ENCODE data around the gene OR13J1.

The OR13J1 gene

DNA sequence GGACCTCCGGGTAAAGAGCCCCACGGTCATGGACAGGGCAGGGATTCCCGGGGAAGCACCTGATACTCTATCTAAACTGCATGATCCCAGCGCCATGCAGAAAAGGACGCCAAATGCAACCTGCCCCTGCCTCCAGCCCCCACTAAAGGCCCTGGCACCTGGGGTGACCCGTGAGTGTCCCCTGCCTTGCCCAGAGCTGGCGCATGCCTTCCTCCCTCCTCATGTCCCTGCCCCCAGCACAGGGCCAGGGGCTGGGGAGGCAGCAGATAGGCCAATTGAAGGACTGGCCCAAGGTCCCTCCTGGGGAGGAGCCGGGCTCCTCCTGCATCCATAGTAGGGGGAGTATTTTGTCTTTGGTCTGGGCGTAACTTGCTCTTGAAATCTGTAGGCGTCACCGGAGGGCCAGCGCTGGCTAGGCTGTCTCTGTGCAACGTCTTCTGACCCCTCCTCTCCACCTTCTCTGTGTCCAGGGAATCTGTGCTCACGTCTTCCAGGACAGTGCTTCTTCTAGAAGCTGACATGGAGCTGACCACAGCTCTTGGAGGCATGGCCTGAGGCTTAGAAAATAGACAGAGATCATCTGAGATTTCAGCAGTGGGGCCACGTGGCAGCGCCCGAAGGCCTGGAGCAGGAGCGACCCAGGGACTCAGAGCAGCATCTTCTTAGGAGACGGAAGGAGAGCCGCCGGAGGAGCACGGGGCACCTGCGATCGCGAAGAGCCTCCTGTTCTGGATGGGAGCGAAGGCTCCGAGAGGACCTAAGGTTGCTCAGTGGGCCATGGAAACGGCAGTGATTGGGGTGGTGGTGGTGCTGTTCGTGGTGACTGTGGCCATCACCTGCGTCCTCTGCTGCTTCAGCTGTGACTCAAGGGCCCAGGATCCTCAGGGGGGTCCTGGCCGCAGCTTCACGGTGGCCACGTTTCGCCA, 39.7 kb upstream of the OR13J1 start:
- Histone ChIP-seq H3K4me3 (ENCODE audit: low read depth, low read length) (no peak overlapping the region), H3K27ac (ENCODE audit: low read depth, low read length) (peak overlapping the region; percentile 99), H3K27me3 (ENCODE audit: insufficient read depth, low read length) (no peaks in the 10 kb centered on the region), H3K36me3 (ENCODE audit: insufficient read depth, low read length) (no peaks in the 10 kb centered on the region), H2AFZ (ENCODE audit: low read length, unreplicated experiment) (no peak overlapping the region), H3K4me1 (ENCODE audit: control insufficient read depth, insufficient read depth, low read length, unreplicated experiment) (peaks cover 61% of the 10 kb centered on the region), H3K79me2 (ENCODE audit: control insufficient read depth, insufficient read depth, low read length, unreplicated experiment) (no peaks in the 10 kb centered on the region)

DNA sequence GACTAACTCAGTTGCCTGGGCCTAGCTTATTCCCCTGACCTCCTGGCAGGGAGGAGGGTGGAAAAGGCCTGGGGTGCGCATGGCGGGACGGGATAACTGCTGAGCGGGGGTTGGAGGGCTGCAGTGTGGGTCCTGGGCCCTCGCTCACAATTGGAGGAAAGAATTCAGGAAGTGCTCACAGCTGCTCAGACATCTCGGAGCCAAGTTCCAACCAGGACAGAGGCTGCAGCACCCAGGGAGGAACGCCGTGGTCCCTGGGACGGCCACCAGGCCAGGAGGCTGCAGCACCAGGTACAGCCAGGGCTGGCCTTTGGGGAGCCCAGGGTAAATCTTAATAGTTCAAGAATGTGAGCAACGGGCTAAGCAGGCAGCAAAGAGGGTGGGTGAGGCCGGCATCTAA, 39.1 kb upstream of the OR13J1 start, which contains the start of gene SPAAR:
TSS of gene SPAAR (plus strand) at position 217 of the 400 bp plus-strand sequence. CDS start 974 bp downstream, outside the sequence.
- Histone ChIP-seq H3K4me1 (ENCODE audit: control insufficient read depth, insufficient read depth, low read length, unreplicated experiment) (peaks cover 68% of the 10 kb centered on the region), H3K27ac (ENCODE audit: low read depth, low read length) (peak within 1 kb of the TSS; percentile 99), H3K36me3 (ENCODE audit: insufficient read depth, low read length) (no peaks in the 10 kb centered on the region), H3K79me2 (ENCODE audit: control insufficient read depth, insufficient read depth, low read length, unreplicated experiment) (no peaks in the 10 kb centered on the region), H2AFZ (ENCODE audit: low read length, unreplicated experiment) (peak within 1 kb of the TSS; percentile 12), H3K4me3 (ENCODE audit: low read depth, low read length) (peak within 1 kb of the TSS; percentile 28), H3K27me3 (ENCODE audit: insufficient read depth, low read length) (no peaks in the 10 kb centered on the region)

DNA sequence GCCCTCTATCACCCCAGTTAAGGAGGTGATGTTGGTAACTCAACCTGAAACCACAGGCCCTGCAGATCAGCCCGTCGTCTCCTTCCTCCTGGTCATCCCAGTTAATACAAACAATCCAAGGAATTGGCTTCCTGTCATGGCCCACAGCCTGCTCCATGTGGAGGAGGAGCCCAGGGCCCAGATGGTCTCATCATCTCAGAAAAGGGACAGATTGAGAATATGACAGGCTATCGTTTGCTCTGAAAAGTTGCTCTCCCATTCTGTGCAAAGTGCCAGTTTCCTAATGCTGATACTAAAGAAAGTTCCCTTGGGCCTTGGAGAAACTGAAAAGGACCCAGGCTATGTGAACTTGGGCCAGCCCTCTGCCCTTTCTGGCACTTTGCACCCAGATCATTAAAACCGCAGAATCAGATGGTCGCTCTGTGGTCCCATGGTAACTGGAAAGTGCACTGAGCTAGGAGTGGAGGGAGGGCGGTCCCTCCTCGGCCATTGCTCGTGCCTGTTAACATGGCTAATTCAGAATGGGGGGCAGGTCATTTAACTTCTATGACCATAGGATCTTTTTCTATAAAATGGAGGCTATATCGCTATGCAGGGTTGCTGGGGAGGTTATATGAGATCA, 38.4 kb upstream of the OR13J1 start:
- H3K36me3 ChIP-seq (ENCODE audit: insufficient read depth, low read length): no peaks in the 10 kb centered on the region
- H3K4me1 ChIP-seq (ENCODE audit: control insufficient read depth, insufficient read depth, low read length, unreplicated experiment): peaks cover 73% of the 10 kb centered on the region
- peak overlapping the region; percentile 28 for H3K4me3 ChIP-seq (ENCODE audit: low read depth, low read length)
- H3K27ac ChIP-seq (ENCODE audit: low read depth, low read length): peak overlapping the region; percentile 99
- no peaks in the 10 kb centered on the region for H3K27me3 ChIP-seq (ENCODE audit: insufficient read depth, low read length)
- H3K79me2 ChIP-seq (ENCODE audit: control insufficient read depth, insufficient read depth, low read length, unreplicated experiment): no peaks in the 10 kb centered on the region
- peak overlapping the region; percentile 12 for H2AFZ ChIP-seq (ENCODE audit: low read length, unreplicated experiment)

DNA sequence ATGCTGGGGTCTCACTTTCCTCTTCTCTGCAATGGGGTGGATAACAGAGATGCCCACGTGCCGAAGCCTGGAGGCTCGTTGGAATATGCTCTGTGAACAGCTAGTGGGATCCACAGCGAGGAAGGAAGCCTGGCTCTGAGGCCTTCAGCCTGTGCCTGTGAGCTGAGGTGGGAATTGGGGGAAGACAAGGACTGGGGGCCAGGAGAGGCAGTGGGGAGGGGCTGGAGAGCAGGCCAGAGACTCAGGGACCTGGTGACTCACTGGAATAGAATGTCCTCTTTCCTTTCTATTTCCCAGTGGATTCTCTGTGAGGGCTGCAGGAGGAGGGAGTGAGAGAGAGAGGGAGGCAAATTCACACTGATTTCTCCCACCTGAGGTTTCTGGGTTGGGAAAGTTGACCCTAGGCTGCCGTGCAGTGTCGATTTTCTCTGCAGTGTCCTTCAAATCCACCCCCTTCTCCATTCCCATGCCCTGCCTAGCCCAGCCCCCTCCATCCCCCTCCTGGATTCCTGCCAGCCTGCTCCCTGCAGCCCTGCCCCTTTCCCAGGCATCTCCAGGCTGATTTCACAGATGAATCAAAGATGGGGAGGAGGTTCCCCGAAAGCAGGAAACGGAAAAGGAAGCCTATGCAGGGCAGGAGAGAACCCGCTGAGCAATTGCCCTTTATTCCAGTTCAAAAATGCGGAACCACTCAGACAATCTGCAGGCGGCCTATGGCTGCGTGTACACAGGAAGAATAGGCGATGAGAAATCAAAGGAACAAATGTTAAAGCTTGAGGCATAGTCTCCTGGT, 37.7 kb upstream of the OR13J1 start:
- Histone ChIP-seq H3K27me3 (ENCODE audit: insufficient read depth, low read length) (no peaks in the 10 kb centered on the region), H3K4me3 (ENCODE audit: low read depth, low read length) (peak overlapping the region; percentile 58), H2AFZ (ENCODE audit: low read length, unreplicated experiment) (peak overlapping the region; percentile 12), H3K4me1 (ENCODE audit: control insufficient read depth, insufficient read depth, low read length, unreplicated experiment) (peaks cover 78% of the 10 kb centered on the region), H3K36me3 (ENCODE audit: insufficient read depth, low read length) (no peaks in the 10 kb centered on the region), H3K79me2 (ENCODE audit: control insufficient read depth, insufficient read depth, low read length, unreplicated experiment) (no peaks in the 10 kb centered on the region), H3K27ac (ENCODE audit: low read depth, low read length) (peak overlapping the region; percentile 99)

DNA sequence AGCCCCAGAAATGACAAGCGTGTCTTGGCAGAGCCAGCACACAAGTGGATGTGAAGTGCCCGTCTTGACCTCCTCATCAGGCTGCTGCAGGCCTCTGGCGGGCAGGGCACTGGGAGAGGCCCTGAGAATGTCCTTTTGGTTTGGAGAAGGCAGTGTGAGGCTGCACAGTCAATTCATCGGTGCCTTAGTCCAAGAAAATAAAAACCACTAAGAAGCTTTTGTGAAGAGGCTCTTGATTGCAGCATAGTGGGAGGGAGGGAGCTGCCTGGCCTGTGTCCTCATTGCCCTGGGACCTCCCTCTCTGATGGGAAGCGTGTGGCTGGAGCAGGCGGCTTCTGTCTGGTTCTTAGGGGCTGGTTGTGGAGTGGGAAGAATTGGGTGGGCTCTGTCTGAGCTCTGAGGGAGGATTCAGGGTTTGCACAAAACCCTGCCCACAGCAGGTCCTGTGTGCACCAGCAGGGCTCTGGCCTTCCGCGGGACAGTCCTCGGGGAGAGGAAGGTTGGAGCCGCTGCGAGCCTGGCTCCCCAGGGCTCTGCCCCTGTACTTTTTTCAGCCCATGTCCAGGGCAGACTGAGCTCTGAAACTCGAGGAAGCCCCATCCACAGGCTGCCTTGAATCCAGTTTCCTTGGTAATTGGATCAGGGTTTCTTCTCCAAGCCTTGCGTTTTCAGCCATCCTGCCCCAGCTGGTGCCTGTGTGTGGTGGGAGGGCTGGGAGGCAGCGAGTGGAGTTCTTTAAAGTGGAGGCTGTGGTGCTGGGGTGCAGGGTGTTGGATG, 36.9 kb upstream of the OR13J1 start:
- Histone ChIP-seq H3K79me2 (ENCODE audit: control insufficient read depth, insufficient read depth, low read length, unreplicated experiment) (no peaks in the 10 kb centered on the region), H2AFZ (ENCODE audit: low read length, unreplicated experiment) (no peak overlapping the region), H3K36me3 (ENCODE audit: insufficient read depth, low read length) (no peaks in the 10 kb centered on the region), H3K27me3 (ENCODE audit: insufficient read depth, low read length) (no peaks in the 10 kb centered on the region), H3K4me1 (ENCODE audit: control insufficient read depth, insufficient read depth, low read length, unreplicated experiment) (peaks cover 83% of the 10 kb centered on the region), H3K4me3 (ENCODE audit: low read depth, low read length) (peak overlapping the region; percentile 58), H3K27ac (ENCODE audit: low read depth, low read length) (peak overlapping the region; percentile 99)

DNA sequence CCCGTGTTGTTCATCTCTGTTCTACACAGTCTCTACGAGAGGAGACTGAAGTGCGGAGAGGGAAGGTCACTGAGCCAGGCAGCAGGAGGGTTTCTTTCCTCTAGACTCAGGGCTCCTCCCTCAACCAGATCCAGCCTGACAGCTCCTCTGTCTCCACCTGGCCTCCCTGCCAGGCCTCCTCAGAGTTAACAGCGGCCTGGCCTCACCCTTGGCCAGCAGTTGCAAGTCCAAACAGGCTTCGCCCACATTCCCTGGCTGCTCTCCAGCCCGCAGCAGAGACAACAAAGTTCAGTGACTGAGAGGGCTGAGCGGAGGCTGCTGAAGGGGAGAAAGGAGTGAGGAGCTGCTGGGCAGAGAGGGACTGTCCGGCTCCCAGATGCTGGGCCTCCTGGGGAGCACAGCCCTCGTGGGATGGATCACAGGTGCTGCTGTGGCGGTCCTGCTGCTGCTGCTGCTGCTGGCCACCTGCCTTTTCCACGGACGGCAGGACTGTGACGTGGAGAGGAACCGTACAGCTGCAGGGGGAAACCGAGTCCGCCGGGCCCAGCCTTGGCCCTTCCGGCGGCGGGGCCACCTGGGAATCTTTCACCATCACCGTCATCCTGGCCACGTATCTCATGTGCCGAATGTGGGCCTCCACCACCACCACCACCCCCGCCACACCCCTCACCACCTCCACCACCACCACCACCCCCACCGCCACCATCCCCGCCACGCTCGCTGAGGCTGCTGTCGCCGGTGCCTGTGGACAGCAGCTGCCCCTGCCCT, 35.9 kb upstream of the OR13J1 start, which contains the start of gene HRCT1:
TSS of gene HRCT1 (plus strand) at position 291 of the 768 bp plus-strand sequence. CDS start at position 377, 86 bp downstream.
- Histone ChIP-seq H3K36me3 (ENCODE audit: insufficient read depth, low read length) (no peaks in the 10 kb centered on the region), H3K4me3 (ENCODE audit: low read depth, low read length) (peak within 1 kb of the TSS; percentile 61), H3K27ac (ENCODE audit: low read depth, low read length) (peak within 1 kb of the TSS; percentile 99), H3K27me3 (ENCODE audit: insufficient read depth, low read length) (no peaks in the 10 kb centered on the region), H3K4me1 (ENCODE audit: control insufficient read depth, insufficient read depth, low read length, unreplicated experiment) (peaks cover 77% of the 10 kb centered on the region), H3K79me2 (ENCODE audit: control insufficient read depth, insufficient read depth, low read length, unreplicated experiment) (no peaks in the 10 kb centered on the region), H2AFZ (ENCODE audit: low read length, unreplicated experiment) (peak within 1 kb of the TSS; percentile 30)

DNA sequence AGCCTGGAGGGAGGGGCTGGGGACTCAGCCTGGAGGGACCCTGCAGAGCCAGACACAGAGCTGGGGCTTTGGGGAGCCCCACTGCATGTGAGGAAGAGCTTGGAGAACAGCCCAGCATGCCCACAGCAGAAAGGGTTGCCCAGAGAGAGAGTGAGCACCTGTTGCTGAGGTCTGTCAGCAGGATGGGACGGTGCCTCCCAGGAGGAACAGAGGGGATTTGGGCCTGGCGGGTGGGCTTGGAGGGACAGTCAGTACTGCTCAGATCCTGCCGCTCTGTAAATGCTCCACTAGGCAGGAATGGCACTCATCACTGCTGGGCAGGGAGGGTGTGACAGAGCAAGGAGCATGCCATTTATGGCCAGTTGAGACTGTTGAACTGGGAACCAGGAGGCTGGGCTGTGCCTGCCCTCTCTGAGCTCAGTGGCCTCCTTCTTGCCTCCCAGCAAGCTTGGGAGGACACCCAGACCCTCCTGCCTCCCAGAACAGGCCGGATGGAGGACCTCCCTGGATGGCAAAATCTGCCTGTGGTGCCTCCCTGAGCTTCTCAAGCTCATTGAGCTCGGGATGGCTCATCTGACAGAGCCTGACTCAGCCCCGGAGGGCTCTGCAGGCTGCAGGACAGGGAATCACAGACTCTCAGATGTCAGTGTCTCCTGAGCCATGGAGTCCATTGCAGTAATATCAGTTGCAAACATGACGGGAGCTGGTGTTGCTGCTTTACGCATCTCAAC, 35.0 kb upstream of the OR13J1 start:
- H3K36me3 ChIP-seq (ENCODE audit: insufficient read depth, low read length): no peaks in the 10 kb centered on the region
- peak overlapping the region; percentile 99 for H3K27ac ChIP-seq (ENCODE audit: low read depth, low read length)
- H3K4me1 ChIP-seq (ENCODE audit: control insufficient read depth, insufficient read depth, low read length, unreplicated experiment): peaks cover 70% of the 10 kb centered on the region
- H3K27me3 ChIP-seq (ENCODE audit: insufficient read depth, low read length): no peaks in the 10 kb centered on the region
- H2AFZ ChIP-seq (ENCODE audit: low read length, unreplicated experiment): peak overlapping the region; percentile 30
- no peaks in the 10 kb centered on the region for H3K79me2 ChIP-seq (ENCODE audit: control insufficient read depth, insufficient read depth, low read length, unreplicated experiment)
- H3K4me3 ChIP-seq (ENCODE audit: low read depth, low read length): peak overlapping the region; percentile 61

DNA sequence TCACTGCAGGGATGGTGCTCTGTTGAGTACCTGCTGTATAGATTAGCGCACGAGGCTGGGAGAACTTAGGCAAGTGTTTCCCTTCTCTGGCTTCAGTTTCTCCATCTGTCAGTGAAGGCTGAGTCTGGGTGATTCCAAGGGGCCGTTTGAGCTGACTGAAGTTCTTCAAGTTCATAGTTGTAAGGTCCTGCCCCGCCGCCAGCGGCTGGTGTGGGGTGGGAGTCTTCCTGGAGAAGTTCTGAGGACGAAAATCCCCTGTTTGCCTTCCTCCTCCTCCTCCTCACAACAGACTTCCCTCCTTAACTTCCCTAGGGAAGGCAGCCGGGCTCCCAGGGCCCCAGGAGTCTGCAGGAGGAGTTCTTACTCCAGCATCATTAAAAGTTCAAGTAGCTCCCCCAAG, 34.1 kb upstream of the OR13J1 start:
- no peak overlapping the region for H3K4me3 ChIP-seq (ENCODE audit: low read depth, low read length)
- no peaks in the 10 kb centered on the region for H3K27me3 ChIP-seq (ENCODE audit: insufficient read depth, low read length)
- peaks cover 63% of the 10 kb centered on the region for H3K4me1 ChIP-seq (ENCODE audit: control insufficient read depth, insufficient read depth, low read length, unreplicated experiment)
- H3K79me2 ChIP-seq (ENCODE audit: control insufficient read depth, insufficient read depth, low read length, unreplicated experiment): no peaks in the 10 kb centered on the region
- no peak overlapping the region for H2AFZ ChIP-seq (ENCODE audit: low read length, unreplicated experiment)
- H3K27ac ChIP-seq (ENCODE audit: low read depth, low read length): peak overlapping the region; percentile 99; the same call in 1 of the 2 replicates
- H3K36me3 ChIP-seq (ENCODE audit: insufficient read depth, low read length): no peaks in the 10 kb centered on the region

DNA sequence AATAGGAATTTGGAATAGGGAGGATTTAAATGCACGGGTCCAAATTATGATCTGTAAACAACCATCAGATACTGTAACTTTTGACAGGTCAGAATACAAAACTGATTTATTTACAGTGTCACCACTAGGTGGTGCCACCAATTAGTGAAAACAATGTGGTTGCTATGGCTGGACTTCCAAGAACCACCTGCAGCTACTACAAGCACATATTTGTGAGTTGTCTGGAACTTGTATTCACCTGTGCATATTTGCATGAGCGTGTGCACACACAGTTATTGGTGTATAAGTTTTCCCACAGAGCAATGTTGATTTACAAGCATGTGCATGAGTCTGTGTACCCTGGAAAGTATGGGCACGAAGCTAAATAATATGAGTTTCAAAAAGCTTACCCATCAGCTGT, 32.8 kb upstream of the OR13J1 start:
- no peaks in the 10 kb centered on the region for H3K79me2 ChIP-seq (ENCODE audit: control insufficient read depth, insufficient read depth, low read length, unreplicated experiment)

More for the DNA sequence above, 32.8 kb upstream of the OR13J1 start:
- no peaks in the 10 kb centered on the region for H3K27me3 ChIP-seq (ENCODE audit: insufficient read depth, low read length)
- H3K4me3 ChIP-seq (ENCODE audit: low read depth, low read length): no peak overlapping the region
- no peaks in the 10 kb centered on the region for H3K36me3 ChIP-seq (ENCODE audit: insufficient read depth, low read length)
- peak overlapping the region; percentile 20 for H2AFZ ChIP-seq (ENCODE audit: low read length, unreplicated experiment)
- H3K4me1 ChIP-seq (ENCODE audit: control insufficient read depth, insufficient read depth, low read length, unreplicated experiment): peaks cover 50% of the 10 kb centered on the region
- H3K27ac ChIP-seq (ENCODE audit: low read depth, low read length): no peak overlapping the region
